Gastroesophageal sphincter (tissue), 4 donors: ENCODE data around the gene FCN1. TPM values are rescaled to one million over a fixed set of nuclear protein-coding genes. Genes with fewer than 3 reads are reported as not detected.

Experiments used
- ATAC-seq: fragments of 150-250 bp; one replicate; pipeline ENCODE4 v1.9.1; 2016; ENCODE audit warnings: mild to moderate bottlenecking, moderate library complexity
- H3K27ac ChIP-seq, 4 donors: fragments of 200-600 bp; sonication (generic) in 3 of 4; 1 replicate in 3 of 4; 2 replicates in 1 of 4; pipeline ENCODE4 v1.5.1; 2016 to 2019
- H3K27me3 ChIP-seq: fragments of 200-600 bp; sonication (generic); one replicate; pipeline ENCODE4 v1.5.1; 2019
- H3K36me3 ChIP-seq, 2 donors: fragments of 200-600 bp; sonication (generic); one replicate each; pipeline ENCODE4 v1.5.1; 2019; ENCODE audit warnings: control low read depth in 1 of 2
- H3K4me1 ChIP-seq, 3 donors: fragments of 200-600 bp; sonication (generic); 1 replicate in 2 of 3; 2 replicates in 1 of 3; pipeline ENCODE4 v1.5.1; 2016 to 2019; ENCODE audit warnings: control low read depth in 2 of 3
- H3K4me3 ChIP-seq, 2 donors: fragments of 200-600 bp; sonication (generic); one replicate each; pipeline ENCODE4 v1.5.1; 2019; ENCODE audit warnings: mild to moderate bottlenecking in 1 of 2, moderate library complexity in 1 of 2
- H3K9me3 ChIP-seq, 3 donors: fragments of 200-600 bp; sonication (generic); one replicate each; pipeline ENCODE4 v1.5.1; 2017 to 2019; ENCODE audit warnings: control low read depth in 2 of 3
- CTCF ChIP-seq, 4 experiments: fragments of 200-600 bp in 2 of 4; fragments of 450-650 bp in 2 of 4; sonication (generic) in 1 of 4; IDR thresholded peaks; one replicate each; pipeline ENCODE4 v1.5.1; 2017 to 2019; ENCODE audit warnings: antibody characterized with exemption in 4 of 4, mild to moderate bottlenecking in 2 of 4, moderate library complexity in 2 of 4
- EP300 ChIP-seq: sonication (generic); formaldehyde crosslinking; IDR thresholded peaks from one replicate; pipeline ENCODE4 v1.6.1; 2017; ENCODE audit warnings: antibody characterized with exemption, mild to moderate bottlenecking
- POLR2A ChIP-seq, 2 donors: fragments of 450-650 bp; IDR thresholded peaks; one replicate each; pipeline ENCODE4 v1.6.1; 2017; ENCODE audit warnings: antibody characterized with exemption in 2 of 2, mild to moderate bottlenecking in 2 of 2, moderate library complexity in 1 of 2
- POLR2AphosphoS5 ChIP-seq: sonication (generic); formaldehyde crosslinking; IDR thresholded peaks from one replicate; pipeline ENCODE4 v1.6.1; 2017; ENCODE audit warnings: antibody characterized with exemption
- WGBS, 2 donors: methylation state at CpG; one replicate each; pipeline ENCODE4 v1.1.5; 2018; ENCODE audit warnings: low coverage in 1 of 2; 5-methylcytosine and 5-hydroxymethylcytosine counted together
- total RNA-seq, 4 donors: library from RNA; depleted of rRNA; stranded (reverse); fragments of >200 nt; gene quantifications; one replicate each; pipeline ENCODE4 v1.1.0, GENCODE V29; 2016

The FCN1 gene
- total RNA-seq, 4 donors from 2014 or later: 0.31 to 9.4 (median 3.2) TPM

- 50% methylated on average over 6 of the region's 13 CpGs; no CpG with 5 or more reads in 1 of the 2 donors for WGBS, 2 donors
- TF ChIP-seq EP300: no peak
- TF ChIP-seq POLR2A (IDR thresholded peaks at IDR 0.05): no peak
- TF ChIP-seq CTCF (IDR thresholded peaks at IDR 0.05): no peak
- no peak for TF ChIP-seq POLR2AphosphoS5
- H3K36me3 ChIP-seq: no peaks in the 10 kb centered on the region
- H3K27ac ChIP-seq: no peak overlapping the region
- H3K4me3 ChIP-seq: no peak overlapping the region
- peaks cover 40% of the 10 kb centered on the region for H3K27me3 ChIP-seq
- H3K4me1 ChIP-seq: no peaks in the 10 kb centered on the region
- ATAC-seq: peak; percentile 73
- no peaks in the 10 kb centered on the region for H3K9me3 ChIP-seq
Observed at GRCh38 chr9:134929193-134930158, 11.8 kb upstream of the FCN1 start.

- Histone ChIP-seq H3K27me3 (peaks cover 32% of the 10 kb centered on the region), H3K4me3 (no peak overlapping the region), H3K4me1 (no peaks in the 10 kb centered on the region), H3K27ac (no peak overlapping the region), H3K36me3 (no peaks in the 10 kb centered on the region), H3K9me3 (no peaks in the 10 kb centered on the region)
- no peak for ATAC-seq
- TF ChIP-seq CTCF (IDR thresholded peaks at IDR 0.05) (no peak), POLR2A (IDR thresholded peaks at IDR 0.05) (no peak), EP300 (no peak), POLR2AphosphoS5 (no peak)
- 87 to 100% methylated on average over 2 to 3 of the region's 15 CpGs for WGBS, 2 donors
Observed at GRCh38 chr9:134928436-134929192, 10.9 kb upstream of the FCN1 start.

GRCh38 chr9:134925011-134925511, 7.3 kb upstream of the FCN1 start:
- 78 to 80% methylated on average over 1 to 3 of the region's 7 CpGs for WGBS, 2 donors
- no peak overlapping the region for H3K4me3 ChIP-seq
- ATAC-seq: no peak
- H3K9me3 ChIP-seq: peaks cover 0 to 9% (median 0%) of the 10 kb centered on the region in 3 donors
- no peak overlapping the region for H3K27ac ChIP-seq
- peaks cover 11% of the 10 kb centered on the region for H3K27me3 ChIP-seq
- TF ChIP-seq POLR2AphosphoS5 (no peak), POLR2A (IDR thresholded peaks at IDR 0.05) (no peak), EP300 (no peak)
- no peaks in the 10 kb centered on the region for H3K36me3 ChIP-seq
- no peaks in the 10 kb centered on the region for H3K4me1 ChIP-seq

- no peak overlapping the region for H3K27ac ChIP-seq
- no peaks in the 10 kb centered on the region for H3K36me3 ChIP-seq
- 100% methylated on average over 1 of the region's 7 CpGs; no CpG with 5 or more reads in 1 of the 2 donors for WGBS, 2 donors
- peaks cover 0 to 24% (median 0%) of the 10 kb centered on the region in 3 donors for H3K9me3 ChIP-seq
- H3K4me3 ChIP-seq: no peak overlapping the region
- TF ChIP-seq POLR2AphosphoS5: no peak
- TF ChIP-seq CTCF (IDR thresholded peaks at IDR 0.05): no peak
- no peak for TF ChIP-seq EP300
- no peaks in the 10 kb centered on the region for H3K4me1 ChIP-seq
- H3K27me3 ChIP-seq: no peaks in the 10 kb centered on the region
- no peak for ATAC-seq
Observed at GRCh38 chr9:134923466-134923865, 5.8 kb upstream of the FCN1 start.

GRCh38 chr9:134922932-134923240, 5.2 kb upstream of the FCN1 start:
- H3K4me1 ChIP-seq: no peaks in the 10 kb centered on the region
- peaks cover 0 to 24% (median 0%) of the 10 kb centered on the region in 3 donors for H3K9me3 ChIP-seq
- H3K27ac ChIP-seq: no peak overlapping the region
- no peaks in the 10 kb centered on the region for H3K27me3 ChIP-seq
- H3K36me3 ChIP-seq: no peaks in the 10 kb centered on the region
- no peak for ATAC-seq
- H3K4me3 ChIP-seq: no peak overlapping the region
- TF ChIP-seq POLR2AphosphoS5: no peak
- TF ChIP-seq CTCF (IDR thresholded peaks at IDR 0.05): no peak
- no peak for TF ChIP-seq EP300
- no peak for TF ChIP-seq POLR2A (IDR thresholded peaks at IDR 0.05)
- WGBS, 2 donors: 80 to 86% methylated on average over 1 to 3 of the region's 9 CpGs
